OCI-LY7 (cell line): ENCODE measurements around the gene ADAM12. TPM values are rescaled to one million over a fixed set of nuclear protein-coding genes. Genes with fewer than 3 reads are reported as not detected.
"Not testable (repeated sequence)": the region's sequence is repeated elsewhere in the genome, so short reads cannot be mapped to it uniquely, and the experiment has no call there.

Source experiments
- BruUV-seq: library from RNA; stranded (reverse); fragments of 400-500 nt; replicated peaks from 2 replicates; lab custom pipeline; 2021; lab: Mats Ljungman, UMichigan
- CTCF ChIA-PET: fragments of 300-600 bp; sonication (Branson Sonifier 250); formaldehyde crosslinking; loops from one replicate; lab custom pipeline; 2022; ENCODE audit warnings: antibody characterized with exemption; ENCODE audit not compliant: unreplicated experiment; lab: Charles Lee
- POLR2A ChIA-PET: fragments of 300-600 bp; sonication (Branson Sonifier 250); formaldehyde crosslinking; loops from one replicate; lab custom pipeline; 2022; ENCODE audit warnings: antibody characterized with exemption; lab: Charles Lee
- DNase-seq: peaks from one replicate; pipeline ENCODE4 v3.0.0-alpha.2; 2015; ENCODE audit warnings: low spot score
- H2AFZ ChIP-seq: fragments of 200-600 bp; sonication (generic), shearing (Covaris generic); 2 replicates; pipeline ENCODE4 v1.6.1; 2014; ENCODE audit warnings: mild to moderate bottlenecking, antibody characterized with exemption, low read length, moderate library complexity
- H3K27ac ChIP-seq: fragments of 200-600 bp; sonication (generic); 2 replicates; pipeline ENCODE4 v1.5.1; 2014; ENCODE audit warnings: mixed run types, low read depth, mild to moderate bottlenecking, moderate library complexity, low read length, inconsistent platforms; ENCODE audit not compliant: poor library complexity, severe bottlenecking
- H3K36me3 ChIP-seq: fragments of 200-600 bp; sonication (generic); 2 replicates; pipeline ENCODE4 v1.6.1; 2014; ENCODE audit warnings: mild to moderate bottlenecking, antibody characterized with exemption, low read length, moderate library complexity, mixed read lengths; ENCODE audit not compliant: insufficient read depth
- H3K4me1 ChIP-seq: fragments of 200-600 bp; sonication (generic); 2 replicates; pipeline ENCODE4 v1.5.1; 2014; ENCODE audit warnings: mild to moderate bottlenecking, low read length; ENCODE audit not compliant: insufficient read depth, poor library complexity, severe bottlenecking
- H3K4me2 ChIP-seq: fragments of 200-600 bp; sonication (generic); 2 replicates; pipeline ENCODE4 v1.6.1; 2014; ENCODE audit warnings: mild to moderate bottlenecking, low read length
- H3K4me3 ChIP-seq: fragments of 200-600 bp; sonication (generic); 2 replicates; pipeline ENCODE4 v1.5.1; 2014; ENCODE audit warnings: mild to moderate bottlenecking, low read depth, low read length; ENCODE audit not compliant: poor library complexity, severe bottlenecking
- H3K79me2 ChIP-seq: fragments of 200-600 bp; sonication (generic); 2 replicates; pipeline ENCODE4 v1.6.1; 2016; ENCODE audit warnings: low read depth, mild to moderate bottlenecking, low read length, moderate library complexity, mixed read lengths; ENCODE audit not compliant: insufficient read depth
- H3K9me2 ChIP-seq: fragments of 200-600 bp; sonication (generic); 2 replicates; pipeline ENCODE4 v1.6.1; 2016; ENCODE audit warnings: mild to moderate bottlenecking, low read length, mixed read lengths; ENCODE audit not compliant: insufficient read depth
- H3K9me3 ChIP-seq: fragments of 200-600 bp; sonication (generic); 2 replicates; pipeline ENCODE4 v1.6.1; 2014; ENCODE audit warnings: mild to moderate bottlenecking, mixed run types, low read length, mixed read lengths
- H4K20me1 ChIP-seq: fragments of 200-600 bp; sonication (generic); 2 replicates; pipeline ENCODE4 v1.6.1; 2014; ENCODE audit warnings: mild to moderate bottlenecking, antibody characterized with exemption, low read length, moderate library complexity, mixed read lengths; ENCODE audit not compliant: insufficient read depth
- CTCF ChIP-seq: fragments of 200-600 bp; sonication (generic); conservative IDR thresholded peaks from 2 replicates; pipeline ENCODE4 v1.5.1; 2014; ENCODE audit warnings: mild to moderate bottlenecking, antibody characterized with exemption, low read length, moderate library complexity, mixed read lengths
- EZH2phosphoT487 ChIP-seq: fragments of 200-600 bp; sonication (generic); IDR thresholded peaks from 2 replicates; pipeline ENCODE4 v1.6.1; 2018; ENCODE audit warnings: low read depth, borderline replicate concordance, mild to moderate bottlenecking, mixed run types, antibody characterized with exemption, low read length, moderate library complexity, mixed read lengths
- intact Hi-C: fragments of 100-400 bp; cut with micrococcal nuclease; formaldehyde crosslinking; loops from one replicate; pipeline ENCODE4 v1.10.0; 2022; ENCODE audit not compliant: unreplicated experiment
- total RNA-seq, 2 experiments: library from RNA; depleted of rRNA in 1 of 2; stranded (reverse); fragments of >200 nt in 1 of 2; shearing (Covaris generic) in 1 of 2; gene quantifications; 2 replicates each; pipeline ENCODE4 v1.2.3, GENCODE V29; 2014 to 2022

Gene ADAM12
- total RNA-seq, 2 experiments from 2014 or later = 0.06 TPM; not detected in 1

GRCh38 chr10:126052171-126052570, 336.1 kb downstream of the ADAM12 start:
- no peak overlapping the region for H3K4me3 ChIP-seq
- H4K20me1 ChIP-seq = no peaks in the 10 kb centered on the region
- no peak overlapping the region for H2AFZ ChIP-seq
- H3K9me3 ChIP-seq = no peaks in the 10 kb centered on the region
- no peak for TF ChIP-seq CTCF
- TF ChIP-seq EZH2phosphoT487 = no peak
- POLR2A ChIA-PET = interaction anchor here (0.6 kb wide), 1 partner anchor 838 kb away, joined by 3 read pairs; no protein-coding TSS in a partner anchor
- no peaks in the 10 kb centered on the region for H3K4me1 ChIP-seq
- DNase-seq = no peak
- no peaks in the 10 kb centered on the region for H3K9me2 ChIP-seq
- H3K27ac ChIP-seq = no peak overlapping the region
- no peak overlapping the region for H3K4me2 ChIP-seq
- H3K79me2 ChIP-seq = no peaks in the 10 kb centered on the region
- CTCF ChIA-PET = no interaction called here
- intact Hi-C loops = no loop called here
- no TSS peak for BruUV-seq
- no peaks in the 10 kb centered on the region for H3K36me3 ChIP-seq

- no peak overlapping the region for H3K4me2 ChIP-seq
- no peak overlapping the region for H2AFZ ChIP-seq
- H4K20me1 ChIP-seq = no peaks in the 10 kb centered on the region
- no peaks in the 10 kb centered on the region for H3K4me1 ChIP-seq
- ChIA-PET CTCF (interaction anchor here (0.7 kb wide), 1 partner anchor 8 kb away, joined by 4 read pairs; no protein-coding TSS in a partner anchor), POLR2A (interaction anchor here (0.7 kb wide), 1 partner anchor 153 kb away, joined by 3 read pairs; no protein-coding TSS in a partner anchor)
- intact Hi-C loops = no loop called here
- H3K9me2 ChIP-seq = no peaks in the 10 kb centered on the region
- no TSS peak for BruUV-seq
- H3K9me3 ChIP-seq = no peaks in the 10 kb centered on the region
- H3K4me3 ChIP-seq = no peak overlapping the region
- TF ChIP-seq EZH2phosphoT487 (no peak), CTCF (no peak)
- no peaks in the 10 kb centered on the region for H3K79me2 ChIP-seq
- H3K27ac ChIP-seq = no peak overlapping the region
- no peaks in the 10 kb centered on the region for H3K36me3 ChIP-seq
- DNase-seq = no peak
Observed at GRCh38 chr10:126049759-126050700, 338.2 kb downstream of the ADAM12 start.

- intact Hi-C loops, DNase-seq, H4K20me1 ChIP-seq, H3K4me1 ChIP-seq, POLR2A ChIA-PET, H3K4me3 ChIP-seq, H3K9me2 ChIP-seq, H3K36me3 ChIP-seq, H3K27ac ChIP-seq, BruUV-seq, CTCF ChIA-PET, H3K9me3 ChIP-seq, H3K79me2 ChIP-seq, H3K4me2 ChIP-seq, H2AFZ ChIP-seq: not testable (repeated sequence)
Observed at GRCh38 chr10:126047749-126048148, 340.5 kb downstream of the ADAM12 start.
